GM12891 (cell line): Measurements from ENCODE around the gene PLA2R1. TPM values are rescaled to one million over a fixed set of nuclear protein-coding genes. Genes with fewer than 3 reads are reported as not detected.

Source experiments
- DNase-seq: peaks from one replicate; pipeline ENCODE4 v3.0.0; 2011; ENCODE audit warnings: low spot score; ENCODE audit not compliant: insufficient read length
- FAIRE-seq: peaks from 2 replicates; lab custom pipeline; 2011; peaks lifted over from hg19 to GRCh38; lab: Jason Lieb, UNC
- PAX5 ChIP-seq: IDR thresholded peaks from 2 replicates; pipeline ENCODE4 v1.6.1; 2011; ENCODE audit warnings: low read length, moderate library complexity, mild to moderate bottlenecking; ENCODE audit not compliant: insufficient read depth, severe bottlenecking
- POLR2A ChIP-seq: IDR thresholded peaks from 2 replicates; pipeline ENCODE4 v1.6.1; 2011; ENCODE audit warnings: low read depth, low read length, control low read depth
- POLR2AphosphoS5 ChIP-seq: IDR thresholded peaks from 2 replicates; pipeline ENCODE4 v1.6.1; 2011; ENCODE audit warnings: low read depth, low read length, control low read depth
- POU2F2 ChIP-seq: IDR thresholded peaks from 2 replicates; pipeline ENCODE4 v1.6.1; 2011; ENCODE audit warnings: low read depth, mild to moderate bottlenecking, control low read depth, low read length, moderate library complexity
- SPI1 ChIP-seq: IDR thresholded peaks from 2 replicates; pipeline ENCODE4 v1.6.1; 2011; ENCODE audit warnings: low read depth, low read length, control low read depth
- TAF1 ChIP-seq: IDR thresholded peaks from 2 replicates; pipeline ENCODE4 v1.6.1; 2011; ENCODE audit warnings: low read depth, low read length, control low read depth
- polyA plus RNA-seq: library from polyadenylated mRNA; unstranded; fragments of >200 nt; gene quantifications from one replicate; pipeline ENCODE4 v1.2.1, GENCODE V29; 2012; ENCODE audit warnings: low read depth, missing spikeins, inconsistent platforms; ENCODE audit not compliant: missing spikeins

Gene PLA2R1
- 0.01 TPM for polyA plus RNA-seq

DNA sequence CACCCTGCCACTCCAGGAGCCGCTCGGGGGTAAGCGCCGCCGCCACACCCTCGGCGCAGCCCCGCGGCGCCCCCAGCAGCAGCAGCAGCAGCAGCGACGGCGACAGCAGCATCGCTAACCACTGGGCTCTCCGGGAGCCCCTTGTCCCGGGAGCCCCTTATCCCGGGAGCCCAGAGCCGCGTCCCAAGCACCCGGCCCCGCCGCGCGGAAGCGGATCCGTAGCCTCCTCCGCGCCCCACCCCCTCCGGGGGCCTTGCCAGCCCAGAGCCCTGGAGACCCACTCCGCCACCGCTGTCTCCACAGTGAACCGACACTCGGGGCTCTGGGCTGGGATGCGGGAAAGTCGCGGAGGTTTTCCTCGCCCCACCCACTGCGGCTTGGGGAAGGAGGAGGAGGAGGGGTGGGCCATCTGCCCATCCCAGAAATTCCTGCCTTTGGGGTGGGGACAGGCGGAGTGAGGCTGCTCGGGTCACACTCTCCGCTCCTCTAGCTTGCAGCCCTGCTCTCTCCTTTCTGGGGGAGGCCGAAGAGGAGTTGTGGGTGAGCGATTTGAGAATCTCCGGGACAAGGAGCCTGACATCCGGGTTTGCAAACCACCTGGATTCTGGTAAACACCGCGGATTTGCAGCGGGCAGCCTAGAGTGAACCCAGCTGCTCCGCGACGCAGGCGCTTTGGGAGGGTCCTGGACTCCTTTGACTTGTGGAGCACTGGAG lies at the start of gene PLA2R1:
PLA2R1 (minus strand) TSS at position 324 of the 714 bp plus-strand sequence; CDS start at position 112, 212 bp downstream.
- peak; percentile 15 for DNase-seq
- FAIRE-seq: no peak

DNA sequence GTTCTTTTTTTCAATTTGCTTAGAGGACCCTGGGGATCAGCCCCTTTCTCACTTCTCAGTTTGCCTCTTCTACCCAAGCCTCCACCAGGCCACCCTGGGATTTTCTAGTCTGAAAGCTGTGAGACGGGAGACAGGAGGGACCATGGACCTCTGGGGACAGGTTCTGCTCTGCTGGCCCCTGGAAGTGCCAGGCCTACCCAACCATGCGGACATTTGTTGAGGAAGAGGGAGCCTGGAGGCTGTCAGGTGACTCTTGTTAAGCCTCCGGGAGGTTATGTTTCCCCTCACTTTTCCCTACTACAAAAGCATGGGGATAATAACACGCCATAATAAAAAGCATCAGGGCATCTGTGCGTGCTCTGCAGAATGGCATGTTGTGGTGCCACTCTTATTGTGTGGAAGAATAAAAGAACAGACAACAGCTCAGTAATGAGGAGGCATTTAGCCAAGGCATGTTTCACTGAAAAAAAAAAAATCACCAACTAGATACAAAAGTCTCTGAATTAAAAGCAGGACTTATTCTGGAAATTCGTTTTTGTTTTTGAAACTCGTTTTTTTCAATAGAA lies 48.3 kb upstream of the PLA2R1 start:
- TF ChIP-seq SPI1: no peak
- no peak for TF ChIP-seq POU2F2
- no peak for TF ChIP-seq POLR2A
- no peak for TF ChIP-seq TAF1
- TF ChIP-seq POLR2AphosphoS5: no peak
- TF ChIP-seq PAX5: no peak
- DNase-seq: no peak
- FAIRE-seq: no peak

More for the DNA sequence above, at the start of gene PLA2R1:
- no peak for TF ChIP-seq POLR2A

DNA sequence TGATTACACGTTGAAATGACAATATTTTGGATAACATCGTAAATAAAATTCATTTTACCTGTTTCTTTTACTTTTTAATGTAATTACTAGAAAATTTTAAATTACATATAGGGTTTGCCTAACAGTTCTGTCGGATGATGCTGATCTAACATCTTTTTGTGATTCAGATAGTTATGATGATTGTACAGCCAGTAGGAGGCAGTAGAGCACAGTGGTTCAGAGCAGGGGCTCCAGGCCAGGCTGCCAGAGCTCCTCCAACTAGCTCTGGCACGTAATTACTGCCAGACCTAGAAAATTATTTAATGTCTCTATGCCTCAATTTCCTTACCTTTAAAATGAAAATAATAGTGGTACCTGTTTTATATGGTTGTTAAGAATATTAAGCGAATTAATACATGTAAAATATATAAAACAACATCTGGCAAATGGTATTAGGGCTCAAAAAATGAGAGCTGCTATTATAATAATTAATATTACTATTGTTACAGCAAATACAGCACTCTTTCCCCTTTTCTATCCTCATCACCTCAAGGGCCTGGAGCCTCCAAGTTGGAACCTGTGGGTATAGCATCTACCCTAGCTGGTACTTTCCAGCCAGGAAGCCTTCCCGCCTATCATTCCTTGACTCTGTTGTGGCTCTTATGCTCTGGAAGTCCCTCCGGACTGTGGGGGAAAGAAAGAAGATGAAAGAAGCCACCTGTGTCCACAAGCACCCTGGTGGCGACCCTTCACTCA lies 47.7 kb upstream of the PLA2R1 start:
- FAIRE-seq (no peak), DNase-seq (no peak)

DNA sequence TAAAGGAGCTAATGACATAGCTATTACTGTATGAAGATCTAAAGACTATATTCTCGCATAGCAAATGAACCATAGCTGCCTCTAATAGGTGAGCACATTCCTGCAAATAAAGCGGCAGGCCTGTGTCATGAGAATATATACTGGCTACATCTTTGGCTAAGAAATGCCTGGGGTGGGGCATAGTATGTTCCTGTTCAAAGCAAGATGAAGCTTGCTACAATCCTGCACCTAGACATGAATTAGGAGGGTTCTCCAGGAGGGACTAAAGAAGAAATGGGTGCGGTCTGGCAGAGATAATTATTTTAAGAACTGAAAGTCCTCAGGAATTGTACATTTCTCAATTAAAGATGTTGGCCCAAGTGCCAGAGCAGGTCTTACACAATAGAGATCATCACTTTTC lies 46.8 kb upstream of the PLA2R1 start:
- DNase-seq: no peak
- TF ChIP-seq TAF1 (no peak), POLR2A (no peak), POU2F2 (no peak), SPI1 (no peak), POLR2AphosphoS5 (no peak), PAX5 (no peak)

More for the DNA sequence above, 47.7 kb upstream of the PLA2R1 start:
- TF ChIP-seq SPI1: no peak
- no peak for TF ChIP-seq PAX5
- no peak for TF ChIP-seq TAF1
- no peak for TF ChIP-seq POLR2A
- TF ChIP-seq POU2F2: no peak
- TF ChIP-seq POLR2AphosphoS5: no peak

DNA sequence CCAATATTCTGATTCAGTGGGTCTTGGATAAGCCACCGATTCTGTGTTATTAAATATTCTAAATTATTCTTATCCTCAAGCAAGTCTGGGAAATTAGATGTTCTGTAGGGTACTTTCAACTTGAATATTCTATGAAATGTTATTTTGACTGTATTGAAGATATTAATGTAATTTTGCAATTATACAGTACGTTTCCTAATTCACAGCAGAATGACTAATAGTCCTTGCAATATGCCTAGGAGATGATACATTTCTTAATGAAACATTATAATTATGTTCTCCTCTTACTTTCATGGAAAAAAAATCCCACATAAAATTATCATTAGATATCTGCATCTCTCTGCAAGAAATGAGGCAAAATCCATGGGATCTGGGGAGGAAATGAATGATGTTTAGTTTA lies 46.2 kb upstream of the PLA2R1 start:
- TF ChIP-seq POLR2AphosphoS5: no peak
- TF ChIP-seq SPI1: no peak
- TF ChIP-seq TAF1: no peak
- TF ChIP-seq PAX5: no peak
- no peak for TF ChIP-seq POLR2A
- no peak for TF ChIP-seq POU2F2
- FAIRE-seq: no peak
- no peak for DNase-seq

More for the DNA sequence above, 46.8 kb upstream of the PLA2R1 start:
- no peak for FAIRE-seq

DNA sequence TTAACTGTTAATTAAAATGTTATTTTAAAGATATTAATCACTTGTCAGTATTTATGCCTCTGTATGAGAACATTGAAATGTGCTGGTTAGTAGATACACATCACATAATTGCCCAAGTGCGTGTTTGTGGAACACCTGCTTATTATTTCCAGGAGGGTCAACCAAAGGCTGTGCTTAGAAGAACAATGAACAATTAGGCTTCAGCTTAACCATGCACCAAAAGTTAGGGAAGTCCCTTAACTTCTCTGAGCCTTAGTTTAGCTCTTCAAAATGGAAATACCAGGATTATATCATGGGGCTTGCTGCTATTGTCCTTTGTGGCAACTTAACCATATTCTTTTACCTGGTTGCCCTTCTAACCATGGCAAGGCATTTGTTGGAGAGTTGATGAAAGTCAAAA lies 43.0 kb upstream of the PLA2R1 start:
- FAIRE-seq: no peak
- TF ChIP-seq POLR2A (no peak), TAF1 (no peak), POLR2AphosphoS5 (no peak), SPI1 (no peak), POU2F2 (no peak), PAX5 (no peak)
- DNase-seq: no peak

DNA sequence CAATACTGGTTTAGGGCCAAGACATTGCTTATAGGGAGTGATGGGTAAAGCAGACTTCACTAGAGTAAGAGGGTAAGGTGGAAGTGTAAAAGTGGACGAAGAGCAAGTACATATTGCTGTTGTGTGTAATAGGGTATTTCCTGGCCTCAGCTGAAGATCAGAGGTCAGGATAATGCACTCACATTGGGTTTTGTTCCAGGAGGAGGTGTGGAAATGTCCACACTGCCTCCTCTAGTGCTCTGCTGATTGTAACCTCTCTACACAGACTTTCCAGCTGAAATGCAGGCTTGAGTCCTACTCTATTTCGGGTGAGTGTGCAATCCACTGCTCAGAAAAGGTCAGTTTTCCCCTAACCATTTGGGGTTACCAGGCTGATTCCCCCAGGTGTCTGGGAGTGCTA lies 41.7 kb upstream of the PLA2R1 start:
- TF ChIP-seq TAF1: no peak
- no peak for TF ChIP-seq POLR2A
- no peak for TF ChIP-seq POU2F2
- TF ChIP-seq PAX5: no peak
- no peak for FAIRE-seq
- DNase-seq: no peak

DNA sequence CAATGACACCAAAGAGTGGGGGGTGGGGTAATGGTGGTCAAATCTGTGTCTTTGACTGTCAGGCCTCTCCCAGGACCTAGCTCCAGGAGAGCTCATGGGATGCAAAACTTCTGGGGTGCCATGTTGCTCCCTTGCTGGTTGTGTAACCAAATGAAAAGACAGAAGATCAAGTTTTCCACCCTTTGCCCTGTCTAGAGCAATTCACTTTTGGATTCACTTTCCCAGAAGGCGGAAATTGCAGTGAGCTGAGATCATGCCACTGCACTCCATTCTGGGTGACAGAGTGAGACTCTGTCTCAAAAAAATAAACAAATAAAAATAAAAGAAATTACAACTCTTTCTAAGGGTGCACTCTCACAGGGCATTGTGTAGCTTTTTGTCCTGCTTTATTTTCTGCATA lies 34.9 kb upstream of the PLA2R1 start:
- no peak for TF ChIP-seq SPI1
- no peak for TF ChIP-seq POLR2AphosphoS5
- TF ChIP-seq PAX5: no peak
- TF ChIP-seq POU2F2: no peak
- TF ChIP-seq POLR2A: no peak
- no peak for TF ChIP-seq TAF1
- DNase-seq: no peak
- FAIRE-seq: no peak

DNA sequence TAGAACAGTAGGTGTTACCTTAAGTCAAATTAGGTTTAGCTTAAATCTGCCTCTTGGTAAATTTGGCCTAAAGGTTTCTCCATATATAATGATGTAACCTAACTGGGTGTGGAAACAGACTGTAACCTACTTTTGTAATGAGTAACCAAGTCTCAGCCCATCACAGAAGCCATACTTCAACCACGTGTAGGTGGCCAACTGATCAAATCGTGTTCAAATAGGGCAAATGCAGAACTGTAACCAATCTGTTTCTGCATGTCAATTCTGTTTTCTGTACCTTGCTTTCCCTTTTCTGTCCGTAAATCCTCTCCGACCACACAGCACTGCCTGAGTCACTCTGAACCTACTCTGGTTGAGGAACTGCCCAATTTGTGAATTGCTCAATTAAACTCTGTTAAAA lies 34.0 kb upstream of the PLA2R1 start:
- FAIRE-seq (peak; percentile 38), DNase-seq (no peak)
- TF ChIP-seq TAF1: no peak
- TF ChIP-seq POLR2AphosphoS5: no peak
- no peak for TF ChIP-seq POLR2A
- TF ChIP-seq POU2F2: no peak
- peak; percentile 69 for TF ChIP-seq SPI1
- TF ChIP-seq PAX5: no peak
